ENCODE data around the gene HLA-DOA.

GRCh38 chr6:33018904-33019303 lies 9.5 kb upstream of the HLA-DOA start:
- no peak for TF ChIP-seq CTCF (IDR thresholded peaks at IDR 0.05; ENCODE audit: insufficient read depth, low read length)
- no peak for TF ChIP-seq REST (IDR thresholded peaks at IDR 0.05; ENCODE audit: insufficient replicate concordance, low read depth)

Data from HL-60 (cell line).